Stimulated activated CD8-positive, alpha-beta memory T cell treated with anti-CD3 and anti-CD28 coated beads, Interleukin-15, amount 100 ng/mL, for 24 hours (primary cell): ENCODE measurements around the gene LOC101059915.

Experiments used
- DNase-seq: peaks from one replicate; pipeline ENCODE4 v3.0.0-alpha.2; 2020; ENCODE audit warnings: low read depth

Gene LOC101059915

DNA sequence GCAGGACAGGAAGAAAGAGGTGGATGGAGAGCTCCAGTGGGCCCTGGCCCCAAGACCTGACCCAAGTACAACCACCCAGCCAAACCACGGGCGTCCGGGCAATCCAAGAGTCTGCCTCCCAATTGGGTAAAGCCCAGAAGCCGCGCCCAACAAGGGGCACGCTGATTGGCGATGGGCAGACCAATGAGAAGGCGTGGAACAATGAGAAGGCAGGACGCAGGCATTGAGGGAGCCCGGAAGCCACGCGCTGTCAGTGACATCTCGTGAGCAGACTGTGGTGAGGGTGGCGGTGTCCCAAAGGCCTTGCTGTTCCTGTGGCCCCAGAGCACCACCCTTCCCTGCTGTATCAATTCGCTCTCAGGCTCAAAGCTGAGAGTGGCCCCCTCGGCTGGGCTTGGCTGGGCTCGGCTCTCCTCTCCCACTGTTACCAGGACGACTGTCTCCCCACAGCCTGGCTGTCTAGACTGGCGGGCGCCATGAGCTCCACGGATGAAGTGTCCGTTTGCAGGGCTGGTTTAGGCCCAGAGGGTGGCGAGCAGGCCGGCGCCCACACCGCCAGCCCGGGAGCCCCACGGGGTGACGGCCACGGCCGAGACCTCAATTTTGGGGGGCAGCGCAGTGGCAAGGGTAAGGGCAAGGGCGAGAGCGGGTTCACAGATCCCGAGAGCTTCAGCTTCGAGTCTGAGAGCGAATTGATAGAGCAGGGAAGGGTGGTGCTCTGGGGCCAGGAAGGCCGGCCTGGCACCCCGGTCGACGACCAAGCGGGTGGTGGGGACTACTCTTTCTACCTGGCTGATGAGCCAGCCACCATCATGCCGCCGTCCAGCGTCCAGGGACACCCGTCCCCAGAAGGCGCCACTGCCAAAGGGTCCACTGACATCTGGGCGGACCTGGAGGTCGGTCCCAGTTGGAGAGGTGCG, at the start of gene LOC101059915:
TSS of gene LOC101059915 (plus strand) at position 219 of the 920 bp plus-strand sequence.
- no peak for DNase-seq

DNA sequence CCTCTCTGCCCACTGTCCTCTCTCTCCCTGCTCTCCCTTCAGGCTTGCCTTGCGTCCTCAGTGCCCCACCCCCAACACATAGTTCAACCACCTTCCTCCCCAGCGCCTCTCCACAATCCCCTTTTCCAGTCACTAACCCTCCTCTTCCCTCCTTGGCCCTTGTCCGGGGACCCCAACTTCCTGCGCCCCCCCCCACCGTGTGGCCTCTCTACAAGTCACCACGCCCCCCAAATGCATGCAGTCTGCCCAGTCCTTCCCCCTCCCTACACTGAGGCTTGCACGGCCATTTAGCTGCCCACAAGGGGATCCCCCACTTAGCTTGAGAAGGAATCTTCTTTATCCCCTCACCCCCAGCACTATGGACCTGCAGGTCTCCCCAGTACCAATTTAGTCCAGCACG, 49.6 kb upstream of the LOC101059915 start:
- DNase-seq, result no peak

DNA sequence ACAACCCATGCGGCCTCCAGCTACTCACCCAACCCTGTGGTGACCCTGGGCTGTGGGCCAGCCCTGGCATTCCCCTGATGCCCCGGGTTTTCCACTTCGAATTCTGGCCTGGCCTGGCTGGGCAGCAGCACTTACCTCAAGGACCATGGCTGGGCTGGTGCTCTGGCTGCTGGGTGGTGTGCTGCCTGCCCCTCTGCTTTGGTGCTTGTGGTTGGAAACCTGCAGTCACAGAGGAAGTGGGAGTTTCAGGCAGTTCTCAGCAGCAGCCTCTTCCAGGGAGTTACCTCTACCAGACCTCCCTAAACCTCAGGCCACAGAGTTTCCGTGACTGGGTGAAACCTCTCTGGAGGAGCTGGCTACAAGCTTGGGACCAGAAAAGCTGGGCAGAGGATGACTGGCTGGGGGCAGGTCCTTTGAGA, 49.0 kb upstream of the LOC101059915 start, which contains the start of gene CXCR3:
TSS of gene CXCR3 (minus strand) at position 209 of the 419 bp plus-strand sequence. CDS start at position 147, 62 bp downstream.
- DNase-seq, result no peak

DNA sequence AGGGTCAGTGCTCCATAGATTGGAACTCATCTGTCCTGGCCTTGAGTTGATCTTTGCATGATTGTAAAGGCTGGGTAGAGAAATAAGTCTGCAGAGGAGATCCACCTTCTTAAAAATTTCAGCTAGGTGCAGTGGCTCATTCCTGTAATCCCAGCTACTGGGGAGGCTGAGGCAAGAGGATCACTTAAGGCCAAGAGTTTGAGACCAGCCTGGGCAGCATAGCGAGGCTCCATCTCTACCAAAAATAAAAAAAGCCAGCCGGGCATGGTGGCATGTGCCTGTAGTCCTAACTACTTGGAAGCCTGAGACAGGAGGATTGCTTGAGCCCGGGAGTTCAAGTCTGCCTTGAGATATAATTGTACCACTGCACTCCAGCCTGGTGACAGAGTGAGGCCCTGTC, 48.6 kb upstream of the LOC101059915 start:
- no peak for DNase-seq

DNA sequence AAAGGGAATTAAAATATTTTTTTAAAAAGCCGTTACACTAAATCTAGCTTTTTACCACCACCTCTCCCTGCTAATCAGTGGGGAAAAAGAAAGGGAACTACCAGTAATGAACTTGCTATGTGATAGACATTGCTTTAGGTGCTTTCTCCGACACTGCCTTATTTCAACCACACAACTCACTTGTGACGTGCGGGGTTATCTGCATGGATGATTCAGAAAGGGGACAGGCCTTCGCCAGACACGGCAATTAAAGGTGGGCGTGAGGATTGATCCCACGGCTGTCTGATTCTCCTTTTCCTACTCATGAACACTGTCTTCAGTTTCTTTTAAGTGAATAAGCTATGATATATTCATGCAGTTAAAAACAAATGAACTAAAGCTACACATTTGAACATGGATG, 48.2 kb upstream of the LOC101059915 start:
- no peak for DNase-seq

DNA sequence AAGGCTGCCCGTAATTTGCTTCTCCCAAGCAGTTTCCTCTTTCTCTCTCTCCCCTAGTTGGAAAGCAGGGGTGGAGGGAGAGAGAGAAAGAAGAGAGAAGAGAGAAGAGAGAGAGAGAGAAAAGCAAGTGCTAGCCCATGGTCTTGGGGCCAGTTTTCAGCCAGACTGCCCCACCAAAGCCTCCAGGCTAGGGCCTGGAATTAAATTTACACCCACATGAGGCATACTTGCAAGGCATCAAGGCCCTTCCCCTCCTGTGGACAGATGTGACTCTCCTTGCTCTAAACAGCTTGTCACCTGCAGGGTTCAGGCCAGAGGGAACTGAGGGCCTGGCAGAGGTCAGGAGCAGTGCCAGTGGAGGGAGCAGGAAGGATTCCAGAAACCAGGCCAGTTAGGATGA, 47.4 kb upstream of the LOC101059915 start:
- DNase-seq, result no peak

DNA sequence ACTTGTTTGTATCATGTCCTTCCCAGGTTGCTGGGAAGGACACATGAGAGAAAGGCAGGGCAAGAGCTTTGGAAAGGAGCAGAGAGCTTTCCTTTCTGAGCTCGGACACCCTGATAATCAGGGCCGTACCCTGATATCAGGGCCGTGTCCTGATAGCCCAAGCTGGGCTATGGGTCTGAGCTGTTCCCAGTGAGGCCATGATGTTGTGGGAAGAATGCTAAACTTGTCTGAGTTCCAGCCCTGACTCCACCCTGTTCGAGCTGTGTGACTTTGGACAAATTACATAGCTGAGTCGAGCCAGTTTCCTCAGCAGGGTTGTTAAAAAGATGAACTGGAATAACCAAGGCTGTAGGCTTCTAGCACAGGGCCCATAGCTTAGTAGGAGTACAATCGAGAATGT, 45.7 kb upstream of the LOC101059915 start:
- no peak for DNase-seq

DNA sequence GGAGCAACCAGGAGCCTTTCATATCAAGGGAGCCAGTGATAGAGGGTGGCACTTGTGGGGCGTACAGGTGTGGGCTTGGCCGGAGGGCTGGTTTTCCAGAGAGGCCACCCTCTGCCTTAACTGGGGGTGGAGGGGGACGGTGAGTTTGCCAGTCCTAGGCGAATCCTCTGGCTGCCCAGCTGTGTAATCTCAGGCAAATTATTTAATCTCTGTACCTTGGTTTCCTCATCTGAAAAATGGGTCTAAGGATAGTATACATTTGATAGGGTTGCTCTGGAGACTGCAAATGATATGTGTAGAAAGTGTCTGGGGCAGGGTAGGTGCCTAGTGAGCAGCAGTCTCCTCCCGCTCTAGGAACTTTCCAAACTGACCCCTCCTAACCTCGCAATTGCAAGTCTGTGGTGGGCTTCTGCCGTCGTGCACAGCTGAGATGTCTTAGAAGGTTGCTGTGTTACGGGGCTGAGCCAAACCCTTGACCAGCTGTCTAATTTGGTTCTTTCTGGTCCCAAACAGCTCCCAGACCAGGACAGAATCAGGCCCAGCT, 45.2 kb upstream of the LOC101059915 start:
- no peak for DNase-seq

DNA sequence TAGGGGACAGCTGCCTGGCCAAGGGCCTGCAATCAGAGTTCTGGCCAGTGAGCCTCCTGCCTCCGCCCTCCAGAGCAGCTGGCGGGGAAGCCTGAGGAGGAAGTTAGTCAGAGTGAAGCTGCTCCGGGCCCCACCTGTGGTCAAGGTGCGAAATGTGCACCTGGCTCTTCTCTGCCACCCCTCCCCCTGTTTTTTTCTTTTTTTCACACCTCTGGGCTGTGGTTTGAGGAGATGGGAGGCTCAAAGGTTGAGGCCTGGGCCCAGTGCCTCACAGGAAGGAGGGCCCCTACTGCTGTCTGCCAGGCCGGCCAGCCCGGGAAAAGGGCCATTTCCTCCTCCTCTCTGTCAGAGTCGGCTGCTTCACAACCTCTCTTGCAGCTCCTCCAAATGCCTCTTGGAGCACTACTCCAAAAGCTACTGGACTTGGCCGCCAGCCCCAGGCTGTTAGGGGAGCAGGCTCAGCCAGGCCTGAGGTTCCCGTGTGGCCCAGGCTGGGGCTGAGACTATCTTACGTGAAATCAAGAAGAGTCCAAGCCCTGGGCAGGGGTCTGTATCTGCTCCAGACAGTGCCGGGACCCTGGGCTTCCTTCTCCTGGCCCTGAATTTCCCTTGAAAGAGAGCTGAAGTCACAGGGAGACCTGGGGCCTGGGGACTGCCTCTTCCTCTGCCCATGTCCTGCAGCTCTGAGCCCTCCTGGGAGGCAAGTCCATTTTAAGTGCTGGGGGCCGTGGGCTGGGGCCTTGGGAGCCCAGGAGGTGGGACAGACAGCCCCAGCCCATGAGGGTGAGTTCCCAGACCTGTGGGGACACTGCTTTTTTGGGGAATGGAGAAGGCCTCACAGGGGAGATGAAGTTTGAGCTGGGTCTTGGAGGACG, 44.5 kb upstream of the LOC101059915 start:
- DNase-seq, result no peak

DNA sequence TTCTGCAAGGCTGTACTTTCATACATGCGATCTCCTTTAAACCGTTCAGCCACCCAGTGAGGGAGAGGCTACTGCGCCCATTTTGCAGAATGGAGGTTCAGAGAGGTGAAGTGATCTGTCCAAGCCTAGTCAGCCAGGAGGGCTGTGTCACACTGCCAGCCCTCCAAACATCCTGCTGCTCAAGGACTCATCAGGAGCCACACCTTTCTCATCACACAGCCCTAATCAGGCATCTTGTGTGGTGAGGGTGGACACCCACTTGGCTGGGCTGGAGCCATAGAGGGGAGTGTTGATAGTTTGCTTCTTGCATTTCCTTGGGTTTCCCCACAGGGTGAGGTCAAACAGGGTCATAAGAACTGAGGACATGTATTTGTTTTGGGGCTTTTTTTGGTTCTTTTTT, 43.6 kb upstream of the LOC101059915 start:
- DNase-seq, result no peak

DNA sequence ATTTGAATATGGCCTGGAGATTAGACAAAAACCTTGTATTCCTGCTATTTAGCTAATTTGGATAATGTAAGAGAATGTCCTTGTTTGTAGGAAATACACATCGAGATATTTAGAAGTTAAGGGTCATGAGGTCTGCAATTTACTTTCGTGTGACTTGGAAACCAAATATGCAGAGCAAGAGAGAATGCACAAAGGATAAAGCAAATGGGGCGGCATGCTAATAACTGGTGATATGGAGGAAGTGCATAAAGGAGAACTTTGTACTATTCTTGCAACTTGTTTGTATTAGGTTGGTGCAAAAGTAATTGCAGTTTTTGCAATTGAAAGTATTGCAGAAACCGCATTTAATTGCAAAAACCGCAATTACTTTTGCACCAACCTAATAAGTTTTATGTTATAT, 41.9 kb upstream of the LOC101059915 start:
- no peak for DNase-seq

DNA sequence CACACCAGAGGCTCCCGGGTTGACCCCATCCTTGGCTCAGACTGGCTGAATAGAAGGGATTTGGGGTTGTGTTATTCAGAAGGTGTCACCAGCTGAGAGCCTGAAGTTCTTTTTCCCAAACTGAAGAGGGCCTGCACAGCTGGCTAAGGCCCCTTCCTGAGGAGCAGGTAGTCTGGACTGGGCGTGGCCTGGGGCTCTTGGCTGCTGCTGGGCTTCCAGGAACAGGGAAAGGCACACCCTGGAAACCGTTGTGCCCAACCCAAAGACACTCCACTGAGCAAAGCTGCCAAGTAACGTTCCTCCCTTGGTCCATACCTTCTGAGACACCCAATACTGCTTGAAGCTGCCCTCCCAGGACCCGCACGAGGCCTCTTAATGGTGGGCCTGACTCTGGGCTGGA, 40.8 kb upstream of the LOC101059915 start:
- DNase-seq, result no peak

DNA sequence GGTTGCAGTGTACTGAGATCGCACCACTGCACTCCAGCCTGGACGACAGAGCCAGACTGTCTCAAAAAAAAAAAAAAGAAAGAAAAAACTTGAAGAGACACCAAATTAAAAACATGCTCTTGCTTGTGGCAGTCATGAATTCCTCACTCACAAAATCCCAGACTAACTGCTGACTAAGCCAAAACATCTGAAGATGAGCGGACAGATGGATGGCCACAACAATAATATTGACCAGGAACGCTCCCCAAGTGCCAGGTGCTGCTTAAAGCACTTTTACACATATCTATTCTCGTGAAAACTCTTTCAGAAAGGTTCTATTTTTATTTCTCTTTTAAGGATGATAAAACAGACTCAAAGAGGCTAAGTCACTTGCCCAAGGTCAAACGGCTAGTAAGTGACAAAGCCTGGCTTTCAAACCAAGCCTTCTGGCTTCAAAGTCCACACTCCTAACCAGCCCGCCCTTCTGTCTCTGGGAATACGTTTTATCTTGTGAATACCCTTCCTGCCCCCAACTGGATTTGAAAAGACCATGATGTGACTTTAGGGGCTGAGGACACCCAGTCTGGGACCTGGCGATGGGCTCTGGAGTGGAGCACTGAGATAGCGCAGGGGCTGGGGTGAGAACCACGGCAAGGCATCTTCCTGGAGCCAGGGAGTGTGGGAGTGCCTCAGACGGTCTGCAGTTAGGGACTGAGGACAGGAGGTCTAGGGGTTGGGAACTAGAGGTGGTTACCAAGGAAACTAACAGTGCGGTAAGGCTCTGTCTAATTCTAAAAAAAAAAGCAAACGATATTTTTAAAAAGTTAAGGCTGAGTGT, 39.5 kb upstream of the LOC101059915 start:
- DNase-seq, result no peak

DNA sequence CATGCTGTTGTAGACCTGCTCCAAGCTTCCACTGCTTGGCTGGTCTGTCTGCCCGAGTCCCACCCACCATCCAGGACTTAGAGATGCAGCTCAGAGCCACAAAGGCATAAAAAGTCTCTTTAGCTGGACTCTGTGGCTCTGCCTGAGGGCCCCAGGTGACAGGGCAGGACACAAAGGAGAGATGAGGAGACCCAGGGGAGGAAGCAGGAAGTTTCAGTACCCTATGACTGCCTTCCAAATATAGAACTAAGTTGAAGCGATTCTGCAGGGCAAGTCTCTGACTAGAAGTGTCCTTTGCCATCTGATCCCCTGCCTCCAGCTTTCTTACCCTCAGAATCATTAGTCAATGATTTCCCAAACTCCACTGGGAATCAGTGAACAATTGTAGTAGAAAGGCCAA, 37.9 kb upstream of the LOC101059915 start:
- DNase-seq, result no peak

DNA sequence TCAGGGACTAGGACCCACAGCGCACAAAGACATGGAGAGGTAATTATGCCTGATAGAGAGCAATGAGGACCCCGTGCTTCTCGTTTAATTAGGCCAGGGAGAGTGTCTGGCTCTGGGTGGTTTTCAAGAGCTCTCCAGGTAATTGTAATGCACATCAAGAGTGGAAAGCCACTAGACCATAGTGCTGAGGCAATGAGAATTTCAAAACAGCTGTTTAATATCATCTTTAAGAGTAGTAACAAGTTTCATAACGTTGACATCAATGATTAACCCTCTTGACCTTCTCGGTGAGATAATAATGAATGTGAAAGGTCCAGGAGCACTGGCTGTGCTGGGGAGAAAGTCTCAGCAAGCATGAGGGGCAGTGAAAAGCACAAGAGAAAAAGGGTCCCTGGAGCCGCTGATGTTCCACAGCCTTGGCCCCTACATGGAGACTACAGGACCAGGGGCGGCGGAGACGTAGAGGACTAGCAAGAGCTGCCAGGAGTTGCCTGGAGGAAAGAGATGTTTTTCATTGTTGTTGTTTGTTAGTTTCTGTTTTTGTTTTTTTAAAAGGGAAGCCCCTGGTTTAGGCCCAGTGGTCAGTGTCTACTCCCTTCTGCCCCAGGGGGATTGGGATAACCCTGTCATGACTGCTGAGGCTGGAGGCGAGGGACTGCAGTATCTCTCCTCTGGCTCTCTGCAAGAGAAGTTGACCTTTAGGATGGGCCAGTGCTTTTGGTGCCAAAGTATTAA, 34.3 kb upstream of the LOC101059915 start:
- no peak for DNase-seq

DNA sequence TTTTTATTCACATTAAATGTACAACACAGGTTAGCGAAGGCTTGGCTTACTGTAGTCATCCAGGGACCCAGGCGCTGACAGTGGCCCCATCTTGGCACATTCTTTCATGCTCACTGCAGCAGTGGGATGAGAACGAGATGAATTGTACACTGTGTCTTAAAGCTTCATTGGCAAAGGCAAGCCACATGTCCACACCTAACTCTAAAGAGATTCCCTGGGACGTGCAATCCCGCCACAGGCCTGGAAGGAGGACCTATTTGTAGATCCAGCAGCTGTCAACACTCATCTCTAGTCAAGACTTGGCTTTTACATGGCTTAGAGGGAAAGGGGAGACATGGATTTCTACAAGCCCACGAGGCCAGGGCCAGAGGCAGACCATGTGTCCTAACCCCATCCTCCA, 33.0 kb upstream of the LOC101059915 start:
- DNase-seq, result no peak

DNA sequence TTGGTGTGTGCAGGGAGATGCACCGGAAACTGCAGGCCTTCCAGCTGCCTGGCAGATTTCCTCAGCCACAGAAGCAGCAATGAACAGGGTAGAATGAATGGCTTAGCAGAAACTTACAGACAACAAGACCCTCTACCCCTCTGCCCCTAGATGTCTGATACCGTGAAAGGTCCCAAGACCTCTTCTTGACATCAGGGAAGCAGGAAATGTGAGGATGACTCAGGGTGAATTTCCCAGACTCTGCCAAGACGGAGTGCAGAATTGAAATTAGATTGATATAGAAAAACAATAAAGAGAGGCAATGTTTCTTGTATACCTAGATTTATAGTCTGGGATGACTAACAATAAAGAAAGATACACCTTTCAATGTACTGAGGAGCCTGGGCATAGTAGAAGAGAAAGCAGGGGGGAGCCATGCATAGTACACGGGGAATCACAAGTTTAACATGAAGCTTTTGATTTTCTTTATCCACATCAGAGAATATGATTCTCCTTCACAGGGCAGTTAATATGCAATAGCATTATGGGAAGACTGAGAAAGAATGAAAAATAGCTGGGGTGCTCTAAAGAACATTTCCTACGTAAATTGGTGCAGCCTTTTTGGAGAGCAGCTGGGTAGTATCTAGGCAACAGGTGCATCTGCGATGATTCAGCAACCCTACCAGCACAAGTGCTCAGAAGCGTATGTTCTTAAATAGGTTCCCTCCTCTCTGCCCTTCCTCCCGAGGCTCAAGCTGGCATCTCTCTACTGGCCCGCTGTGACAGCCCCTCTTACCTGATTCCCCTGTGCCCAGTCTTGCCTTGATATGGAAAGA, 30.7 kb upstream of the LOC101059915 start:
- DNase-seq, result no peak

DNA sequence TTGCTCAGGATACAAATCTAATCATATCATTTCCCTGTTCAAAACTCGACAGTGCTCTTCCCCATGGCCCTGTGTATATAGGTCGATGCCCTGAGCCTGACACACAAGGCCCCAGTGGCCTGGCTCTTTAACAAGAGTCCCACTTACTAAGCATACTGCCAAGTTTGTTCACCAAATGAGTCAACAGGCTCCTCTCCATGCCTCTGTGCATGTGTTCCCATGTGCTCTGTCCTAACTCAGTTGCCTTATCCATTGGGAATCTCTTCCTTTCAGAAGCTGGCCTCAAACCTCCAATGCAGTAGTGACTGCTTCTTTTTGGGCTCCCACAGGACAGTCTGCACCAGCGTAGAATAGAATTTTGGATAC, 30.1 kb upstream of the LOC101059915 start:
- DNase-seq, result no peak

DNA sequence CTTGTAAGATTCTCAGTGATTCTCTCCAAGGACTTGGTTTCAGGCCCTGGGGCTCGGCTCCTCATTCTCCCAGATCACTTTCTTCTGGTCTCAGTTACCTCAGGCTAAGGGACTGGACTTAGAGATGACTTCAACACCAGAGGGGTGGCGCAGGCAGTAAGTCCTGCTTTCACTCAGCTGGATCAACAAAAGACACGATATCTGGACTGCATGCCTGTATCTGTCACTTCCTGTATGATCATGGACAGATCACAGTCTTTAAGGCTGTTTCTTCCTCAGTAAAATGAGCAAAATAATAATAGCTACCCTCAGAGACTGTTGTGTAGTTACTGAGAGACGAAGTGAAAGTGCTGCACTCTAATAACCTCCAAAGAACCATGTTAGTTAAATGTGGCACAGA, 29.5 kb upstream of the LOC101059915 start:
- DNase-seq, result no peak

DNA sequence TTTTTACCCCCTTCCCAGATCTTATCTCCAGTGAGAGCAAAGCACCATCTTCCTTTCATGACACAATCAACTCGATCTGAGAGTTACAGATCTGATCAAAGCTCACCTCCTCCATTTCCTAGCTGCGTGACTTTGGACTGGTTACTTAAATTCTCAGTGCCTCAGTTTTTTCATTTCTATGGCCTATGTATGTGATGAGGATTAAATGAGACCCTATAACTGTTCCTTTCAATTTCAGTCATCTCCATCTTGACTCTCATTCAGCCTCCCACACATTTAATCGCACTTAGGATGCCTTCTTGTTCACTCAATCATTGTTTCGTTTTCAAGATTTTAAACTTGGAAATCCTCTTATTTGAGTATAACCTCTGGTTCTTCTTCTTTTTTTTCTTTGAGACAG, 28.9 kb upstream of the LOC101059915 start:
- DNase-seq, result no peak
